Stimulated activated naive CD8-positive, alpha-beta T cell treated with anti-CD3 and anti-CD28 coated beads, Interleukin-15, Interleukin-2, amounts not matched to agents 100 ng/mL and 50 ng/mL, for 24 hours (primary cell): Measurements from ENCODE around the gene AOC1.

Source experiments
- H3K27ac Mint-ChIP-seq: one replicate; pipeline ENCODE4 v1.8.0; 2021; ENCODE audit warnings: mild to moderate bottlenecking, mixed read lengths
- H3K27me3 Mint-ChIP-seq: one replicate; pipeline ENCODE4 v1.8.0; 2021; ENCODE audit warnings: mixed read lengths
- H3K36me3 Mint-ChIP-seq: one replicate; pipeline ENCODE4 v1.8.0; 2021; ENCODE audit warnings: low read depth, mixed read lengths
- H3K4me1 Mint-ChIP-seq: one replicate; pipeline ENCODE4 v1.8.0; 2021; ENCODE audit warnings: low read depth, mixed read lengths
- H3K4me3 Mint-ChIP-seq: one replicate; pipeline ENCODE4 v1.8.0; 2021; ENCODE audit warnings: mild to moderate bottlenecking, mixed read lengths
- H3K9me3 Mint-ChIP-seq: one replicate; pipeline ENCODE4 v1.8.0; 2021; ENCODE audit warnings: mixed read lengths

Gene AOC1

GRCh38 chr7:150860291-150860977 lies 8.1 kb downstream of the AOC1 start:
- H3K36me3 Mint-ChIP-seq = no peaks in the 10 kb centered on the region
- no peak overlapping the region for H3K4me3 Mint-ChIP-seq
- no peaks in the 10 kb centered on the region for H3K9me3 Mint-ChIP-seq
- no peaks in the 10 kb centered on the region for H3K4me1 Mint-ChIP-seq
- peaks cover under 1% of the 10 kb centered on the region for H3K27me3 Mint-ChIP-seq
- H3K27ac Mint-ChIP-seq = no peak overlapping the region

- Mint-ChIP-seq H3K36me3 (no peaks in the 10 kb centered on the region), H3K9me3 (no peaks in the 10 kb centered on the region), H3K27ac (no peak overlapping the region), H3K4me1 (no peaks in the 10 kb centered on the region), H3K4me3 (no peak overlapping the region), H3K27me3 (peaks cover 6% of the 10 kb centered on the region)
Observed at GRCh38 chr7:150860978-150861295, 8.6 kb downstream of the AOC1 start.

GRCh38 chr7:150862356-150862755 lies 10.0 kb downstream of the AOC1 start:
- no peak overlapping the region for H3K4me3 Mint-ChIP-seq
- H3K9me3 Mint-ChIP-seq = no peaks in the 10 kb centered on the region
- no peaks in the 10 kb centered on the region for H3K36me3 Mint-ChIP-seq
- no peaks in the 10 kb centered on the region for H3K4me1 Mint-ChIP-seq
- no peak overlapping the region for H3K27ac Mint-ChIP-seq
- peaks cover 9% of the 10 kb centered on the region for H3K27me3 Mint-ChIP-seq

GRCh38 chr7:150863946-150864345 lies 11.6 kb downstream of the AOC1 start:
- no peak overlapping the region for H3K4me3 Mint-ChIP-seq
- peaks cover 20% of the 10 kb centered on the region for H3K27me3 Mint-ChIP-seq
- no peaks in the 10 kb centered on the region for H3K36me3 Mint-ChIP-seq
- peaks cover 6% of the 10 kb centered on the region for H3K4me1 Mint-ChIP-seq
- H3K27ac Mint-ChIP-seq = no peak overlapping the region
- H3K9me3 Mint-ChIP-seq = no peaks in the 10 kb centered on the region

- Mint-ChIP-seq H3K4me1 (peaks cover 6% of the 10 kb centered on the region), H3K4me3 (no peak overlapping the region), H3K27me3 (peaks cover 31% of the 10 kb centered on the region), H3K36me3 (no peaks in the 10 kb centered on the region), H3K27ac (no peak overlapping the region), H3K9me3 (peaks cover 4% of the 10 kb centered on the region)
Observed at GRCh38 chr7:150866932-150867564, 14.7 kb downstream of the AOC1 start.

- no peaks in the 10 kb centered on the region for H3K36me3 Mint-ChIP-seq
- H3K9me3 Mint-ChIP-seq = peaks cover 4% of the 10 kb centered on the region
- no peak overlapping the region for H3K4me3 Mint-ChIP-seq
- H3K27ac Mint-ChIP-seq = no peak overlapping the region
- peaks cover 31% of the 10 kb centered on the region for H3K27me3 Mint-ChIP-seq
- peaks cover 6% of the 10 kb centered on the region for H3K4me1 Mint-ChIP-seq
Observed at GRCh38 chr7:150867605-150868004, 15.3 kb downstream of the AOC1 start.

GRCh38 chr7:150869467-150869866 lies 17.1 kb downstream of the AOC1 start:
- H3K27me3 Mint-ChIP-seq = peaks cover 33% of the 10 kb centered on the region

GRCh38 chr7:150871601-150872000 lies 19.3 kb downstream of the AOC1 start:
- H3K4me1 Mint-ChIP-seq = peaks cover 11% of the 10 kb centered on the region
- no peak overlapping the region for H3K27ac Mint-ChIP-seq
- H3K36me3 Mint-ChIP-seq = no peaks in the 10 kb centered on the region
- peaks cover 4% of the 10 kb centered on the region for H3K9me3 Mint-ChIP-seq
- no peak overlapping the region for H3K4me3 Mint-ChIP-seq
- H3K27me3 Mint-ChIP-seq = peaks cover 25% of the 10 kb centered on the region

More at GRCh38 chr7:150869467-150869866, 17.1 kb downstream of the AOC1 start:
- H3K4me3 Mint-ChIP-seq = no peak overlapping the region
- peaks cover 4% of the 10 kb centered on the region for H3K9me3 Mint-ChIP-seq
- H3K4me1 Mint-ChIP-seq = peaks cover 6% of the 10 kb centered on the region
- no peaks in the 10 kb centered on the region for H3K36me3 Mint-ChIP-seq
- H3K27ac Mint-ChIP-seq = no peak overlapping the region

- no peak overlapping the region for H3K27ac Mint-ChIP-seq
- no peak overlapping the region for H3K4me3 Mint-ChIP-seq
- peaks cover 14% of the 10 kb centered on the region for H3K27me3 Mint-ChIP-seq
- peaks cover 5% of the 10 kb centered on the region for H3K4me1 Mint-ChIP-seq
- no peaks in the 10 kb centered on the region for H3K36me3 Mint-ChIP-seq
- H3K9me3 Mint-ChIP-seq = peaks cover 5% of the 10 kb centered on the region
Observed at GRCh38 chr7:150874401-150875198, 22.3 kb downstream of the AOC1 start.

GRCh38 chr7:150875791-150876190 lies 23.5 kb downstream of the AOC1 start:
- Mint-ChIP-seq H3K36me3 (peaks cover 2% of the 10 kb centered on the region), H3K27me3 (peaks cover 8% of the 10 kb centered on the region), H3K4me1 (peaks cover 5% of the 10 kb centered on the region), H3K9me3 (peaks cover 16% of the 10 kb centered on the region), H3K4me3 (no peak overlapping the region), H3K27ac (no peak overlapping the region)

GRCh38 chr7:150876817-150877526 lies 24.7 kb downstream of the AOC1 start:
- Mint-ChIP-seq H3K4me3 (no peak overlapping the region), H3K27ac (no peak overlapping the region), H3K9me3 (peaks cover 18% of the 10 kb centered on the region), H3K27me3 (peaks cover 7% of the 10 kb centered on the region), H3K4me1 (peaks cover 5% of the 10 kb centered on the region), H3K36me3 (peaks cover 6% of the 10 kb centered on the region)

GRCh38 chr7:150877536-150877935 lies 25.2 kb downstream of the AOC1 start:
- Mint-ChIP-seq H3K27ac (no peak overlapping the region), H3K27me3 (peaks cover 7% of the 10 kb centered on the region), H3K4me3 (no peak overlapping the region), H3K4me1 (peaks cover 5% of the 10 kb centered on the region), H3K9me3 (peaks cover 23% of the 10 kb centered on the region), H3K36me3 (peaks cover 6% of the 10 kb centered on the region)

- Mint-ChIP-seq H3K36me3 (peaks cover 6% of the 10 kb centered on the region), H3K4me3 (no peak overlapping the region), H3K4me1 (peaks cover 5% of the 10 kb centered on the region), H3K27me3 (peaks cover 13% of the 10 kb centered on the region), H3K27ac (no peak overlapping the region), H3K9me3 (peaks cover 30% of the 10 kb centered on the region)
Observed at GRCh38 chr7:150879345-150879744, 27.0 kb downstream of the AOC1 start.

GRCh38 chr7:150881189-150881588 lies 28.9 kb downstream of the AOC1 start:
- peaks cover 11% of the 10 kb centered on the region for H3K27me3 Mint-ChIP-seq
- no peaks in the 10 kb centered on the region for H3K4me1 Mint-ChIP-seq
- peaks cover 38% of the 10 kb centered on the region for H3K9me3 Mint-ChIP-seq
- no peak overlapping the region for H3K4me3 Mint-ChIP-seq
- peaks cover 10% of the 10 kb centered on the region for H3K36me3 Mint-ChIP-seq
- no peak overlapping the region for H3K27ac Mint-ChIP-seq
